Measurements from ENCODE around the gene SNRNP70. TPM values are rescaled to one million over a fixed set of nuclear protein-coding genes. Genes with fewer than 3 reads are reported as not detected.

Gene SNRNP70
- total and polyA plus RNA-seq, 2 of the 13 experiments (the other 11 are each of a cell fraction or from before 2014, with no cell fraction given), result 150 to 210 TPM

- TF ChIP-seq ZBTB40 (IDR thresholded peaks at IDR 0.05) (no peak), ZBTB40 (CRISPR knock-in tag; IDR thresholded peaks at IDR 0.05) (no peak), HMGXB4 (CRISPR knock-in tag; IDR thresholded peaks at IDR 0.05; ENCODE audit: borderline replicate concordance in 1 of 2, low read depth in 1 of 2) (peak in 1 of 2 experiments; percentile 39; a peak in 1 of 4 replicates), ZNF513 (CRISPR knock-in tag; conservative IDR thresholded peaks at IDR 0.05) (no peak), EP300 (IDR thresholded peaks at IDR 0.05; ENCODE audit: low read depth in 2 of 2, low read length in 2 of 2) (no peak), EP300 (CRISPR knock-in tag; IDR thresholded peaks at IDR 0.05; ENCODE audit: borderline replicate concordance) (no peak), MEF2D (CRISPR knock-in tag; IDR thresholded peaks at IDR 0.05) (no peak), POLR2A (IDR thresholded peaks at IDR 0.05; ENCODE audit: insufficient read depth in 1 of 2, low read depth in 2 of 2, low read length in 2 of 2) (no peak), XRCC5 (optimal IDR thresholded peaks at IDR 0.05; ENCODE audit: low read length) (peak; percentile 71), ELF3 (CRISPR knock-in tag; IDR thresholded peaks at IDR 0.05) (no peak), ISX (CRISPR knock-in tag; conservative IDR thresholded peaks at IDR 0.05) (no peak), AFF4 (CRISPR knock-in tag; IDR thresholded peaks at IDR 0.05) (no peak)
These were observed 60.5 kb downstream of the SNRNP70 start (continued) for GRCh38 chr19:49145573-49146407.
